Fibroblast of villous mesenchyme (primary cell): Measurements from ENCODE around the gene NT5C1A. TPM values are rescaled to one million over a fixed set of nuclear protein-coding genes. Genes with fewer than 3 reads are reported as not detected.

ENCODE experiments used
- DNase-seq: peaks from one replicate; pipeline ENCODE4 v3.0.0-alpha.2; 2010; ENCODE audit warnings: low read depth
- H3K4me3 ChIP-seq: 2 replicates; pipeline ENCODE4 v1.5.1; 2011; ENCODE audit warnings: low read depth, mild to moderate bottlenecking, low read length
- total RNA-seq: library from RNA; depleted of rRNA; stranded (reverse); fragments of >200 nt; gene quantifications from 2 replicates; pipeline ENCODE4 v1.2.3, GENCODE V29; 2012
- TF ChIP-seq, protein P1 (sequence below): IDR thresholded peaks from 2 replicates; pipeline ENCODE4 v1.5.1; 2012; ENCODE audit warnings: low read depth, mild to moderate bottlenecking, low read length; ENCODE audit not compliant: insufficient read depth

The NT5C1A gene
- total RNA-seq, 1 donor, result not detected

- no peak for DNase-seq
- TF ChIP-seq, protein P1, sequence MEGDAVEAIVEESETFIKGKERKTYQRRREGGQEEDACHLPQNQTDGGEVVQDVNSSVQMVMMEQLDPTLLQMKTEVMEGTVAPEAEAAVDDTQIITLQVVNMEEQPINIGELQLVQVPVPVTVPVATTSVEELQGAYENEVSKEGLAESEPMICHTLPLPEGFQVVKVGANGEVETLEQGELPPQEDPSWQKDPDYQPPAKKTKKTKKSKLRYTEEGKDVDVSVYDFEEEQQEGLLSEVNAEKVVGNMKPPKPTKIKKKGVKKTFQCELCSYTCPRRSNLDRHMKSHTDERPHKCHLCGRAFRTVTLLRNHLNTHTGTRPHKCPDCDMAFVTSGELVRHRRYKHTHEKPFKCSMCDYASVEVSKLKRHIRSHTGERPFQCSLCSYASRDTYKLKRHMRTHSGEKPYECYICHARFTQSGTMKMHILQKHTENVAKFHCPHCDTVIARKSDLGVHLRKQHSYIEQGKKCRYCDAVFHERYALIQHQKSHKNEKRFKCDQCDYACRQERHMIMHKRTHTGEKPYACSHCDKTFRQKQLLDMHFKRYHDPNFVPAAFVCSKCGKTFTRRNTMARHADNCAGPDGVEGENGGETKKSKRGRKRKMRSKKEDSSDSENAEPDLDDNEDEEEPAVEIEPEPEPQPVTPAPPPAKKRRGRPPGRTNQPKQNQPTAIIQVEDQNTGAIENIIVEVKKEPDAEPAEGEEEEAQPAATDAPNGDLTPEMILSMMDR, result no peak
- H3K4me3 ChIP-seq, result no peak overlapping the region
Observed at GRCh38 chr1:39623053-39623452, 48.9 kb downstream of the NT5C1A start.

- H3K4me3 ChIP-seq, result no peak overlapping the region
- TF ChIP-seq, protein P1, result no peak
- DNase-seq, result no peak
Observed at GRCh38 chr1:39622427-39622826, 49.5 kb downstream of the NT5C1A start.

DNA sequence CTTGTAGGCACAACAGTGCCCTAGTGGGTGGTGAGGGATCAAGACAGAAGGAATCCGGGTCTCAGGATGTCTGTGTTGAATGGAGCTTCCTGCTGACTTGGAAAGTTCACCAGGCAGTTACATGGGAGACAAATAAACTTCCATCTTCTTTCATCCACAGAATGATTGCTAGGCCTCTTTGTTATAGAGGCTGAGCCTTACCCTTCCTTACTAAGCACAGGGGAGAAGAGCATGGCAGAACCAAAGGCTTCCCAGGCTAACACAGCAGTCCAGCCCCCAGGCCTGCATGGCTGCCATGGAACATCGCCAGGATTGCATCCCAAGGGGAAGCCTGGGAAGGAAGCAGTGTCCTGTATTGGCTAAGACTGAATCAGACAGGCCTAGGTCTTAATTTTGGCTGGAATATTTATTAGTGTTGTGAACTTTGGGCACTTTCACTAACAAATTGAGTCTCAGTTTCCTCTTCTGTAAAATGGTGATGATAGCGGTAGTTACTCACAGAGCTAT, 51.2 kb downstream of the NT5C1A start:
- TF ChIP-seq, protein P1, result no peak
- H3K4me3 ChIP-seq, result no peak overlapping the region
- DNase-seq, result no peak

DNA sequence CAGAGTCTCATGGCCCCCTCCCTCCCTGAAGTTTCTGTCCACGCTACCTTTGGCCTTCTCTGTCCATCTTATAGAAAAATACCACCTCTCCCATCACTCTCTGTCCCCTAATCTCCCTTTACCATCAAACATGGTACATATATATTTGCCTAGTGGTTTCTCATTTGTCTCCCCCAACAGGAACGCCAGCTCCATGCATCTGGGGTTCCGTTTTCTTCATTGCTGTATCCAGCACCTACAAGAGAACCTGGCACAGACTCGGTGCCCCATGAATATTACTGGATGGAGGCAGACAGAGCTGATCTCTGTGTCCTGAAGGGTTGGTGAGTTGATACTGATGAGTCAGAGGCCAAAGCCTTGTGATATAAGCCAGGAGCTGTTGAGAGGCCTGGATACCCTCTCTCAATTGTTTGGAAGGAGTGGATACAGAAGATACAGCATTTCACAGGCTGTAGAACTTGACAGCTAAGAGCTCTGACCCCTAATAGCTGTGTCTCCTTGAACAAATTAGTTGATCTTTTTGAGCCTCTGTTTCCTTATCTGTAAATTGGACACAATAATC, 54.3 kb downstream of the NT5C1A start:
- no peak overlapping the region for H3K4me3 ChIP-seq
- TF ChIP-seq, protein P1, result no peak
- DNase-seq, result no peak

GRCh38 chr1:39615086-39615673, 56.7 kb downstream of the NT5C1A start:
- H3K4me3 ChIP-seq, result no peak overlapping the region
- DNase-seq, result no peak
- TF ChIP-seq, protein P1, result no peak

DNA sequence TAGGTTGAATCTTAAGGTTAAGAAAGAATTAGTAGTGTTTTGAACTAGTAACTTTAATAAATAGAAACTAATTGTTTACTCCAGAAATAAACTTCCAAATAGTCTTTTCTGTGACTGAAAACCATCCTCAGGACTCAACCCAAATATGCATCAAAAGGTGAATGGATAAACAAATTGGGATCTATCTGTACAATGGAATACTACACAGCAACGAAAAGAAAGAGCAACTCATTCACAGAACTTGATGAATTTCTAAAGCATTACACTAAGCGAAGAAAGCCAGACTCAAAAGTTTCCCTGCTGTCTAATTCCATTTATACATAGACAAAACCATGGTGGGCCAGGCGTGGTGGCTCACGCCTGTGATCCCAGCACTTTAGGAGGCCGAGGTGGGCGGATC, 57.4 kb downstream of the NT5C1A start:
- TF ChIP-seq, protein P1, result no peak
- no peak overlapping the region for H3K4me3 ChIP-seq
- DNase-seq, result no peak
